Measurements from ENCODE around the gene SIRPB1.
"Not testable (repeated sequence)": the region's sequence is repeated elsewhere in the genome, so short reads cannot be mapped to it uniquely, and the experiment has no call there.

The SIRPB1 gene

GRCh38 chr20:1587781-1588532, 31.9 kb downstream of the SIRPB1 start:
- DNase-seq: no peak

GRCh38 chr20:1579488-1579887, 40.3 kb downstream of the SIRPB1 start:
- no peak for DNase-seq

GRCh38 chr20:1577906-1578305, 41.9 kb downstream of the SIRPB1 start:
- no peak for DNase-seq

GRCh38 chr20:1577313-1577712, 42.5 kb downstream of the SIRPB1 start:
- DNase-seq: not testable (repeated sequence)

GRCh38 chr20:1576641-1577040, 43.2 kb downstream of the SIRPB1 start:
- no peak for DNase-seq

GRCh38 chr20:1576003-1576402, 43.8 kb downstream of the SIRPB1 start:
- DNase-seq: not testable (repeated sequence)

- DNase-seq: not testable (repeated sequence)
These were observed 48.2 kb downstream of the SIRPB1 start for GRCh38 chr20:1571583-1571982.

Data from NCI-H82 (cell line).